K562 (cell line): ENCODE measurements around the gene CNP. TPM values are rescaled to one million over a fixed set of nuclear protein-coding genes. Genes with fewer than 3 reads are reported as not detected.

Source experiments
- CBX8 ChIP-seq: fragments of 200-600 bp; sonication (generic); IDR thresholded peaks from 2 replicates; pipeline ENCODE4 v1.6.1; 2012; ENCODE audit warnings: borderline replicate concordance, mixed run types, low read depth, mild to moderate bottlenecking, moderate library complexity, mixed read lengths, low read length, control low read depth, inconsistent platforms; ENCODE audit not compliant: poor library complexity, severe bottlenecking; ENCODE audit errors: extremely low read depth
- CREM ChIP-seq: IDR thresholded peaks from 2 replicates; pipeline ENCODE4 v1.6.1; 2014; ENCODE audit warnings: antibody characterized with exemption, low read depth
- E2F3 ChIP-seq: fragments of 250-450 bp; sonication (Bioruptor Pico); IDR thresholded peaks from 2 replicates; pipeline ENCODE4 v1.4.0; 2020; ENCODE audit warnings: mild to moderate bottlenecking
- FOXA1 ChIP-seq: fragments of 450-650 bp; IDR thresholded peaks from 2 replicates; pipeline ENCODE4 v1.6.1; 2016; ENCODE audit warnings: mild to moderate bottlenecking, borderline replicate concordance
- FOXK1 ChIP-seq: sonication (generic); formaldehyde crosslinking; IDR thresholded peaks from 2 replicates; pipeline ENCODE4 v1.8.0; 2022; ENCODE audit warnings: missing genetic modification reagents, mild to moderate bottlenecking, borderline replicate concordance
- JUNB ChIP-seq: fragments of 450-650 bp; formaldehyde crosslinking; conservative IDR thresholded peaks from 2 replicates; pipeline ENCODE4 v1.4.0; 2020; ENCODE audit warnings: mild to moderate bottlenecking
- MTA3 ChIP-seq: fragments of 450-650 bp; formaldehyde crosslinking; IDR thresholded peaks from 2 replicates; pipeline ENCODE4 v1.6.1; 2017; ENCODE audit warnings: mild to moderate bottlenecking, borderline replicate concordance
- NFXL1 ChIP-seq: fragments of 450-650 bp; formaldehyde crosslinking; IDR thresholded peaks from 2 replicates; pipeline ENCODE4 v1.4.0; 2021; ENCODE audit warnings: mild to moderate bottlenecking
- PPARD ChIP-seq: fragments of 250-450 bp; sonication (Bioruptor Pico); IDR thresholded peaks from 2 replicates; pipeline ENCODE4 v1.8.0; 2022; ENCODE audit warnings: inconsistent platforms, mild to moderate bottlenecking, moderate library complexity
- PTTG1 ChIP-seq: fragments of 450-650 bp; IDR thresholded peaks from 2 replicates; pipeline ENCODE4 v1.6.1; 2016; ENCODE audit warnings: low read depth, mild to moderate bottlenecking, missing genetic modification characterization, missing compliant biosample characterization
- RBFOX2 ChIP-seq: fragments of 200-400 bp; formaldehyde crosslinking; IDR thresholded peaks from 2 replicates; pipeline ENCODE4 v1.6.1; 2017; ENCODE audit warnings: low read depth, mild to moderate bottlenecking, low read length, moderate library complexity
- RBM22 ChIP-seq: fragments of 200-400 bp; formaldehyde crosslinking; IDR thresholded peaks from 2 replicates; pipeline ENCODE4 v1.6.1; 2018; ENCODE audit warnings: low read length, low read depth; ENCODE audit not compliant: poor library complexity, severe bottlenecking
- RCOR1 ChIP-seq, 2 experiments: IDR thresholded peaks; 2 replicates each; pipeline ENCODE4 v1.6.1; 2012; ENCODE audit warnings: low read depth in 2 of 2, low read length in 2 of 2, borderline replicate concordance in 1 of 2, improper control_type of control experiment in 1 of 2
- TAF9B ChIP-seq: fragments of 450-650 bp; IDR thresholded peaks from 2 replicates; pipeline ENCODE4 v1.6.1; 2018; ENCODE audit warnings: mild to moderate bottlenecking; ENCODE audit not compliant: partially characterized antibody
- THAP7 ChIP-seq: fragments of 250-450 bp; sonication (Bioruptor Pico); IDR thresholded peaks from 2 replicates; pipeline ENCODE4 v1.5.0; 2021
- TSHZ1 ChIP-seq: fragments of 250-450 bp; sonication (Bioruptor Pico); IDR thresholded peaks from 2 replicates; pipeline ENCODE4 v1.4.0; 2020; ENCODE audit warnings: mild to moderate bottlenecking, moderate library complexity
- ZNF165 ChIP-seq: fragments of 250-450 bp; sonication (Bioruptor Pico); IDR thresholded peaks from 2 replicates; pipeline ENCODE4 v1.4.0; 2020; ENCODE audit warnings: borderline replicate concordance
- ZNF311 ChIP-seq: fragments of 250-450 bp; sonication (Bioruptor Pico); IDR thresholded peaks from 2 replicates; pipeline ENCODE4 v1.4.0; 2020; ENCODE audit warnings: mild to moderate bottlenecking, moderate library complexity
- ZNF347 ChIP-seq: fragments of 450-650 bp; formaldehyde crosslinking; IDR thresholded peaks from 2 replicates; pipeline ENCODE4 v1.4.0; 2020; ENCODE audit warnings: low read depth, mild to moderate bottlenecking, moderate library complexity
- ZNF444 ChIP-seq: fragments of 250-450 bp; sonication (Bioruptor Pico); IDR thresholded peaks from 2 replicates; pipeline ENCODE4 v1.4.0; 2020; ENCODE audit warnings: mild to moderate bottlenecking, moderate library complexity
- ZNF668 ChIP-seq: fragments of 250-450 bp; sonication (Bioruptor Pico); IDR thresholded peaks from 2 replicates; pipeline ENCODE4 v1.8.0; 2022; ENCODE audit warnings: mild to moderate bottlenecking, inconsistent platforms
- ZNF707 ChIP-seq: fragments of 250-450 bp; sonication (Bioruptor Pico); conservative IDR thresholded peaks from 2 replicates; pipeline ENCODE4 v1.8.0; 2022; ENCODE audit warnings: inconsistent platforms, mild to moderate bottlenecking, moderate library complexity
- polyA plus RNA-seq, 8 experiments: library from polyadenylated mRNA; depleted of rRNA in 4 of 8; stranded (reverse) in 5 of 8; unstranded in 3 of 8; fragments of >200 nt; fragmentation: Nextera tagmentation in 2 of 8; fragmentation: Illumina TruSeq in 1 of 8; extraction: Ambion mirVana in 2 of 8; extraction: Trizol in 1 of 8; gene quantifications; 2 replicates each; pipeline versions ENCODE4 v1.2.1 to v1.2.3, GENCODE V29; 2011 to 2014; ENCODE audit warnings: inconsistent platforms in 1 of 8, missing spikeins in 1 of 8
- total RNA-seq, 7 experiments: library from RNA; depleted of rRNA in 6 of 7; stranded (reverse); fragments of >200 nt in 6 of 7; fragmentation: Illumina TruSeq in 2 of 7; extraction: Trizol in 2 of 7; gene quantifications; 2 replicates each; pipeline versions ENCODE4 v1.2.1 to v1.2.3, GENCODE V29; 2011 to 2021; ENCODE audit warnings: low replicate concordance in 1 of 7

The CNP gene
- total and polyA plus RNA-seq, 9 of the 15 experiments (the other 6 are each of a cell fraction or from before 2014, with no cell fraction given): 1.7 to 52.0 (median 29.1) TPM

GRCh38 chr17:42023524-42024349 lies 57.1 kb downstream of the CNP start (continued):
- TF ChIP-seq ZNF165 (CRISPR knock-in tag) (peak; percentile 44; the same call in 1 of the 2 replicates), RBFOX2 (peak; percentile 91), CBX8 (no peak), PTTG1 (tag) (0 out of 2 replicates have a peak, but pooled peaks have one; percentile 6), ZNF707 (CRISPR knock-in tag) (no peak), FOXK1 (CRISPR knock-in tag) (no peak), FOXA1 (no peak), THAP7 (CRISPR knock-in tag) (no peak), TAF9B (no peak), RCOR1 (IDR thresholded peaks at IDR 0.05; ENCODE audit: borderline replicate concordance in 1 of 2, low read depth in 2 of 2, low read length in 2 of 2) (peak in 1 of 2 experiments; percentile 60; a peak in 1 of 4 replicates), ZNF347 (CRISPR knock-in tag) (no peak), ZNF668 (CRISPR knock-in tag) (no peak), ZNF444 (CRISPR knock-in tag) (no peak), JUNB (CRISPR knock-in tag) (peak; percentile 71), RBM22 (no peak), TSHZ1 (peak; percentile 5; the same call in 1 of the 2 replicates), PPARD (no peak), ZNF311 (CRISPR knock-in tag) (peak; percentile 87), MTA3 (0 out of 2 replicates have a peak, but pooled peaks have one; percentile 32), CREM (peak; percentile 76), E2F3 (CRISPR knock-in tag) (0 out of 2 replicates have a peak, but pooled peaks have one; percentile 3), NFXL1 (CRISPR knock-in tag) (0 out of 2 replicates have a peak, but pooled peaks have one; percentile 8)
